Measurements from ENCODE around the gene NUP210.
"Not testable (repeated sequence)": the region's sequence is repeated elsewhere in the genome, so short reads cannot be mapped to it uniquely, and the experiment has no call there.

The NUP210 gene

GRCh38 chr3:13451301-13451673, 31.2 kb upstream of the NUP210 start:
- peak overlapping the region; percentile 65 for H3K4me3 ChIP-seq (ENCODE audit: low read length)
- no peak for DNase-seq (ENCODE audit: low read depth)
- TF ChIP-seq, protein P1, sequence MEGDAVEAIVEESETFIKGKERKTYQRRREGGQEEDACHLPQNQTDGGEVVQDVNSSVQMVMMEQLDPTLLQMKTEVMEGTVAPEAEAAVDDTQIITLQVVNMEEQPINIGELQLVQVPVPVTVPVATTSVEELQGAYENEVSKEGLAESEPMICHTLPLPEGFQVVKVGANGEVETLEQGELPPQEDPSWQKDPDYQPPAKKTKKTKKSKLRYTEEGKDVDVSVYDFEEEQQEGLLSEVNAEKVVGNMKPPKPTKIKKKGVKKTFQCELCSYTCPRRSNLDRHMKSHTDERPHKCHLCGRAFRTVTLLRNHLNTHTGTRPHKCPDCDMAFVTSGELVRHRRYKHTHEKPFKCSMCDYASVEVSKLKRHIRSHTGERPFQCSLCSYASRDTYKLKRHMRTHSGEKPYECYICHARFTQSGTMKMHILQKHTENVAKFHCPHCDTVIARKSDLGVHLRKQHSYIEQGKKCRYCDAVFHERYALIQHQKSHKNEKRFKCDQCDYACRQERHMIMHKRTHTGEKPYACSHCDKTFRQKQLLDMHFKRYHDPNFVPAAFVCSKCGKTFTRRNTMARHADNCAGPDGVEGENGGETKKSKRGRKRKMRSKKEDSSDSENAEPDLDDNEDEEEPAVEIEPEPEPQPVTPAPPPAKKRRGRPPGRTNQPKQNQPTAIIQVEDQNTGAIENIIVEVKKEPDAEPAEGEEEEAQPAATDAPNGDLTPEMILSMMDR (conservative IDR thresholded peaks at IDR 0.05; ENCODE audit: low read length), result no peak

DNA sequence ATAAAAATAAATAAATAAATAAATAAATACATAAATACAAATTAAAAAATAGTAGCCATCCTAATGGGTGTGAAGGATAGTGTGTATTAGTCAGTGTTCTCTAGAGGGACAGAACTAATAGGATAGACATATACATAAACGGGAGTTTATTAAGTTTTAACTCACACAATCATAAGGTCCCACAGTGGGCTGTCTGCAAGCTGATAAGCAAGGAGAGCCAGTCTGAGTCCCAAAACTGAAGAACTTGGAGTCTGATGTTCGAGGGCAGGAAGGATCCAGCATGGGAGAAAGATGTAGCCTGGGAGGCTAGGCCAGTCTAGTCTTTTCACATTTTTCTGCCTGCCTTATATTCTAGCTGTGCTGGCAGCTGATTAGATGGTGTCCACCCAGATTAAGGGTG, 22.8 kb upstream of the NUP210 start:
- not testable (repeated sequence) for H3K4me3 ChIP-seq (ENCODE audit: low read length); DNase-seq (ENCODE audit: low read depth)

DNA sequence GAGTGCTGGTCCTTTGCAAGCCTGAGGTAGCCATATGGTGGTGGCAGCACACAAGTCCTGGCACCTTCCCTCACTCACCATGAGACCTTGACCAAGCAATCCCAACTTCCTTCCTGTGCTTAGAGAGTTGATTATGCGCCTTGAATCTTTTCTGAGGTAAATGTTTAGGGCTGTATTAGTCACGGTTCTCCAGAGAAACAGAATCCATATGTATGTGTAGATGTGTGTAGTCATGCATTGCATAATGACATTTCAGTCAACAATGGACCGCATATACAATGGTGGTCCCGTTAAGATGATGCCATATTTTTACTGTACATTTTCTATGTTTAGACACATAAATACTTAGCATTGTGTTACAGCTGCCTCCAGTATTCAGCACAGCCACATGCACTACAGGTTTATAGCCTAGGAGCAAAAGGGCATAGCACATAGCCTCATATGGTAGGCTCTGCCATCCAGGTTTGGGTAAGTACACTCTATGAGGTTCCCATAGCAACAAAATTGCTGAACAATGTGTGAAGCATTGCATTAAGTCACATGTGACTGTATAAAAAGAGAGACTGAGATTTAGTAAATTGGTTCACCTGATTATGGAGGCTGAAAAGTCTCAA, 20.2 kb upstream of the NUP210 start:
- TF ChIP-seq, protein P1 (conservative IDR thresholded peaks at IDR 0.05; ENCODE audit: low read length), result no peak
- no peak overlapping the region for H3K4me3 ChIP-seq (ENCODE audit: low read length)
- DNase-seq (ENCODE audit: low read depth), result no peak

GRCh38 chr3:13436213-13436612, 16.1 kb upstream of the NUP210 start:
- DNase-seq (ENCODE audit: low read depth), result not testable (repeated sequence)

GRCh38 chr3:13433912-13434311, 13.8 kb upstream of the NUP210 start:
- DNase-seq (ENCODE audit: low read depth), result no peak
- no peak overlapping the region for H3K4me3 ChIP-seq (ENCODE audit: low read length)
- TF ChIP-seq, protein P1 (conservative IDR thresholded peaks at IDR 0.05; ENCODE audit: low read length), result no peak

More at GRCh38 chr3:13436213-13436612, 16.1 kb upstream of the NUP210 start:
- not testable (repeated sequence) for H3K4me3 ChIP-seq (ENCODE audit: low read length)

- no peak for DNase-seq (ENCODE audit: low read depth)
- no peak overlapping the region for H3K4me3 ChIP-seq (ENCODE audit: low read length)
- TF ChIP-seq, protein P1 (conservative IDR thresholded peaks at IDR 0.05; ENCODE audit: low read length), result no peak
These were observed 12.0 kb upstream of the NUP210 start for GRCh38 chr3:13432093-13432492.

- not testable (repeated sequence) for H3K4me3 ChIP-seq (ENCODE audit: low read length); DNase-seq (ENCODE audit: low read depth)
These were observed 10.3 kb upstream of the NUP210 start for GRCh38 chr3:13430411-13430875.

- TF ChIP-seq, protein P1 (conservative IDR thresholded peaks at IDR 0.05; ENCODE audit: low read length), result no peak
- H3K4me3 ChIP-seq (ENCODE audit: low read length), result no peak overlapping the region
- DNase-seq (ENCODE audit: low read depth), result no peak
These were observed 9.6 kb upstream of the NUP210 start for GRCh38 chr3:13429631-13430291.

GRCh38 chr3:13428678-13429077, 8.6 kb upstream of the NUP210 start:
- not testable (repeated sequence) for H3K4me3 ChIP-seq (ENCODE audit: low read length); DNase-seq (ENCODE audit: low read depth)

Data from AG10803 (cell line).